ENCODE measurements around the gene LHPP.

The LHPP gene

DNA sequence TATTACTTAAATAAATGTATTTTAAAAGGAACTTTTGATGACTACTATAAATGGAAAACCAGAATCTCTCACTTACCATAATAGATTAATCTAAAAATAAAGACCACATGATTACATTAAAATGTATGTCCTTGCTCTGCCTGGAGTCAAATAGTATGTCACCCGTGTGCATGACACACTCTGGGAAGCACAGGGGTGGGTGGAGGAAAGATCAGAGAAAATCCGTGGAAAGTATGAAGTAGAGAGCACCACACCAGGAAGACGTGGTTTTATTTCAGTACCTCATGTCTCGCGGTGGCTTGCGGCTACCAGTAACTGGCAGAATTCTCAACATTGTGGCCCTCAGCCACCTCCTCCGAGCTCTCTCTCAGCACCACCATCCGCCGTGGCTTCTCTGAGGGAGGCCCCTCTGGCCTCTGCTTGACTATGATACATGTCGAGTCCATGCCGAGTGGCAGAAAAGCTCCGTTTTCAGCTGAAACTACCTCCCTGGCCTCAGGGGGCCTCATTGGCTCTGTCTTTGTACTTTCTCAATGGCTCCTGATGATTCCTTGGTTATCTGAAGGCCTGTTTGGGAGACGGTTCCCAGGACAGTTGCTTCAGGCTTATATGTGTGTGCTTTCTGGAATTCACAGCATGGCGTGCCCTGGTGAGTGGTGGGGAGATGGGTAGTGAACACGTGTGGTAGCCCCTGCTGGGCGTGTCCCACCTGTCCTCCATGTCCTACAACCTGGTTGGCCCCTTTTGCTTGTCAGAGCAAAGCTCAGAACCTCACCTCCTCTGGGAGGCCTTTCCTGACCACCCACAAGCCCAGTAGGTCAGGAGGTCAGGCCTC lies 49.8 kb downstream of the LHPP start:
- TF ChIP-seq GATA3 (IDR thresholded peaks at IDR 0.05; ENCODE audit: low read depth, low read length): no peak

DNA sequence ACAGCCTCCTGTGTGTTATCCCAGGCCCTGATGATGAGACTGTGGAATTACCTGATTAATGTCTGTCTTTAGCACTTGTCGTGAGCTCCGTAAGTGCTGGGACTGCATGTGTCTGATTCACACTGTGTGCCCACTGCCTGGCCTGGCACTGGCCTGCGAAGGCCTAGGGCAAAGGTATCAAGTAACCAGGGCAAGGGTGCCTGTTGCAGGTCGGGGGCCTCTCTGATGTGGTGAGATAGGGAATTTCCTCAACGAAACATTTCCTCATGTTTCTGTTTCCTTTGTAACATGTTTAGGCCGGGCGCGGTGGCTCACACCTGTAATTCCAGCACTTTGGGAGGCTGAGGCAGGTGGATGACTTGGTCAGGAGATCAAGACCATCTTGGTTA lies 50.4 kb downstream of the LHPP start:
- TF ChIP-seq GATA2 (IDR thresholded peaks at IDR 0.05; ENCODE audit: low read depth, low read length) (no peak), GATA3 (IDR thresholded peaks at IDR 0.05; ENCODE audit: low read depth, low read length) (no peak)

DNA sequence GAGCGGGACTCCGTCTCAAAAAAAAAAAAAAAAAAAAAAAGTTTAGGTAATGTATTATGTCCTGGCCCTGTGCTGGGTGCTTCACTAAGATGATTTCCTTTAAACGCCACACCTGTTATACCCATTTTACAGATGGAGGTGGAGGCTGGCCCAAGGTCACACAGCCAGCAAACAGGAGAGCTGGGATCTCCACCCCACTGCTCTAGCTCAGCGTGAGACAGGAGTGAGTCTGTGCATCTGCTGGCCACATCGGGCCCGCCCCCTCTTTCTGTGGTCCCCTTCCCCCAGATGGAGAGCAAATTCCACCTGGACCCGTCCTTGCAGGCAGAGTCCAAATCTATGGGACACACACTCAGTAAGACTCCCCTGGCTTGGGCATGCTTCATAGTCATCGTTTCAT lies 51.0 kb downstream of the LHPP start:
- TF ChIP-seq GATA3 (IDR thresholded peaks at IDR 0.05; ENCODE audit: low read depth, low read length) (no peak), GATA2 (IDR thresholded peaks at IDR 0.05; ENCODE audit: low read depth, low read length) (no peak)

DNA sequence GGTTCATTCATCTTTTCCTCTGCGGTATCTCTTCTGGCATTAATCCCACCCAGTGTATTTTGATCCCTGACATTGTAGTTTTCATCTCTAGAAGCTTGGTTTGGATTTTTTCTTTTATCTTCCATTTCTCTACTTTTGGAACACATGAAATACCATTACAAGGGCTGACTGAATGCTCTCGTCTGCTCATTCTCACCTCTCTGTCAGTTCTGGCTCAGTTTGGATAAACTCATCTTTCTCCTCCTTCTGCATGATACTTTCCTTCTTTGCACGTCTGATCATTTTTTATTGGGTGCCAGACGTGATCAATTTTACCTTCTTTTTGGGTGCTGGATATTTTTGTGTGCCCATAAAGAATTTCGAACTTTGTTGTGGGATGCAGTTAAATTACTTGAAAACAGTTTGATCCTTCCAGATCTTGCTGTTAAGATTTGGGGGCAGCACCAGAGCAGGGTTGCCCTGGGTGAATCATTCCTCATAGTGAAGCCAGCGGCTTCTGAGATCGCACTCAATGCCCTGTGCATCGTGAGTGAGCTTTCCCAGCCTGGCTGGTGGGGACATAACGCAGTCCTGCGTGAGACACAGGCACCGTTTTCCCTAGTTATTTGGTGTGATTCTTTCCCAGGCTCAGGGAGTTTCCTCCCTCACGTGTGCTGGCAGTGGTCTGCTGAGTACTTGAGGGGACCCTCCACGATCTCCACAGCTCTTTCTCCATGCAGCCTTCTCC lies 53.8 kb downstream of the LHPP start:
- TF ChIP-seq GATA3 (IDR thresholded peaks at IDR 0.05; ENCODE audit: low read depth, low read length) (no peak), GATA2 (IDR thresholded peaks at IDR 0.05; ENCODE audit: low read depth, low read length) (no peak)

DNA sequence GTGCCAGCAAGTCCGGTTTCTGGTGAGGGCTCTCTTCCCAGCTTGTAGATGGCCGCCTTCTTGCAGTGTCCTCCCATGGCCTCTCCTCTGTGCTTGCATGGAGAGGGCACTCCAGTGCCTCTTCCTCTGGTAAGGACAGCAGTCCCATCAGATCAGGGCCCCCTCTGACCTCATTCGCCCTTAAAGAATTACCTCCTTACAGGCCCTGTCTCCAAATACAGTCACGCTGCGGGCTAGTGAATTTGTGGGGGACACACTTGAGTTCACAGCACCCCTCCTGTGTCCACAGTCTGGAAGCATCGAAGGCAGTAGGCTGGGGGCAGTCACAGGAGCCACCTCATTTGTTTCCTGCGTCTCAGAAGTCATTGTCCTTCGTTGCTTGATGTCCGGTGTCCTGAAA lies 54.6 kb downstream of the LHPP start:
- TF ChIP-seq GATA3 (IDR thresholded peaks at IDR 0.05; ENCODE audit: low read depth, low read length) (no peak), GATA2 (IDR thresholded peaks at IDR 0.05; ENCODE audit: low read depth, low read length) (no peak)

DNA sequence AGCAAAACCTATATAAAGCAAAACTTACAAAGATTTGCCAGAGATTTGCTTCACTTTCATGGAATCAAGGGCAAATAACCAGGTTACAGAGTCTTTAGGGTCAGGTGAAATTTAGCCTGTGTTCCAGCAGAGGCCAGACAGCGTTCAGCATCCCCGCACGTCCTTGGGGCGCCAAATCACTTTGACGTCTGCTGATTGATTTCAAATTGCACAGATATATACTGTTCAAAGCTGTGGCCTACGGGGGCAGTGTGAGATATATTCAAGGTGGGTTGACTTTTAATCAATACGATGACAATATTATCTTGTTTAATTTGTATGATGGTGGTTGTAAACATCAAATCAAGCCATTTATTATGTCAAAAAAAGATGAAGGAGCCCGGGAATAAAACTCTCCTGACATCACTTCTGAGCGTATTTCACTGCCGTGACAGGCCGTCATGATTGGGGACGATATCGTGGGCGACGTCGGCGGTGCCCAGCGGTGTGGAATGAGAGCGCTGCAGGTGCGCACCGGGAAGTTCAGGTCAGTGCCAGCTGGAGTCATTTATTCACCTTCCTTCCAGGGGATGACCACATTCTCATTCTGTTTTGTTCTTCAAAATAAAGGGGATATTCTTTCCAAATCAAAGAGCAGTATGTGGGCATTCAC lies 55.2 kb downstream of the LHPP start:
- TF ChIP-seq GATA3 (IDR thresholded peaks at IDR 0.05; ENCODE audit: low read depth, low read length) (no peak), GATA2 (IDR thresholded peaks at IDR 0.05; ENCODE audit: low read depth, low read length) (no peak)

DNA sequence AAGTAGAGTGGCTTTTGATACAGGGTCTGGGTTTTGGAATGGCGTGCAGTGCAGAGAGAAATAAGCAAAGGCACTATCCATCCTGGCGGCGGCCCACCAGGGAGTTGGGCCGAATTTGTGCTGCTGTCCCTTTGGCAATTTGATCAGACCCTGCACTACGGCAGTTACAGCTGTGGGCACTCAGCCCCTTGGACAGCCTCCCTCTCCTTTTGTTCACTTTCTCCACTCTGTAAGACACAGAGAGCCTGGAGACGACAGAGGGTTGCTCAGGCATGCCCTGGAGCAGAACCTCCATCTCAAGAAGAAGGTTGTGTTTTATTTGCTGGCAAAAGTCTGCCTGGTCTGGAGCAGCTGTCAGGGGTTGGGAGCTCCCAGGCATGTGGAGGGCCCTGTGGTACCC lies 55.8 kb downstream of the LHPP start:
- no peak for TF ChIP-seq GATA2 (IDR thresholded peaks at IDR 0.05; ENCODE audit: low read depth, low read length)

DNA sequence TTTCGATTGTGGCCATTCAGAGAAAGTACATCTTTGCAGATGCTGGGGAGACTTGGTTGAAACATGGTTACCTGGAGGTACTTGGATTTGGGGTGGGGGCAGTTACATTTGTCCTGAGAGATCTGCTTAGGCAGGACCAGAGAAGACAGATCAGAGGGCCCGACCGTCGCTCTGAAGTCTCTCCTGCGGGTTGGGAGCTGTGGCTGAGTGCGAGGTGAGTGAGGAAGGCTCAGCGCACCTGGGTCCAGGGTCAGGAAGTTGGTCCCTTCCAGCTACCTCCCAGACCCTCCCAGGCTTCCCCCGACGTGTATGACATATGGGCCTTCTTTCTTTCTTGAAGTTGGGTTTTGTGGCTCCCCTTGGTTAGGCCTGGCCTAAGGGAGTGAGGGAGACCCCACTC lies 56.3 kb downstream of the LHPP start:
- no peak for TF ChIP-seq GATA3 (IDR thresholded peaks at IDR 0.05; ENCODE audit: low read depth, low read length)
- no peak for TF ChIP-seq GATA2 (IDR thresholded peaks at IDR 0.05; ENCODE audit: low read depth, low read length)

DNA sequence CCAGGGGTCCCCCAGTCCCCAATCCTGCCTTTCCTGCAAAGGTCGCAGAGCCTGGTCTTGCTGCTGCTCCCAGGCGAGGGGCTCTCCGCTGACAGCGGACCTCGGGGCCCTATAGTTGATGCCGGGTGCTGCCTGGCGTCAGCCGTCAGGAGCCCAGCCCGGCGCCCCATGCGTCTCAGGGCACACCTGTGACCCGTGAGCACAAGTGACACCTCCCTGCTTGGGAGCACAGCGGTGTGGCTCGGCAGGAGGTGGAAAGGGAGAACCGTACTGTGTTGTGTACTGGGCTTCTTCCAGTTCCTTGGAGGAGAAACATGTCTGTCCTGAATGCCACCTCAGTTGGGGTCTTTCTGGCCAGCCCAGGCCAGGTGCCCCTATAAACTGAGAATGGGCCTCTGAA lies 56.7 kb downstream of the LHPP start:
- TF ChIP-seq GATA2 (IDR thresholded peaks at IDR 0.05; ENCODE audit: low read depth, low read length) (no peak), GATA3 (IDR thresholded peaks at IDR 0.05; ENCODE audit: low read depth, low read length) (no peak)

DNA sequence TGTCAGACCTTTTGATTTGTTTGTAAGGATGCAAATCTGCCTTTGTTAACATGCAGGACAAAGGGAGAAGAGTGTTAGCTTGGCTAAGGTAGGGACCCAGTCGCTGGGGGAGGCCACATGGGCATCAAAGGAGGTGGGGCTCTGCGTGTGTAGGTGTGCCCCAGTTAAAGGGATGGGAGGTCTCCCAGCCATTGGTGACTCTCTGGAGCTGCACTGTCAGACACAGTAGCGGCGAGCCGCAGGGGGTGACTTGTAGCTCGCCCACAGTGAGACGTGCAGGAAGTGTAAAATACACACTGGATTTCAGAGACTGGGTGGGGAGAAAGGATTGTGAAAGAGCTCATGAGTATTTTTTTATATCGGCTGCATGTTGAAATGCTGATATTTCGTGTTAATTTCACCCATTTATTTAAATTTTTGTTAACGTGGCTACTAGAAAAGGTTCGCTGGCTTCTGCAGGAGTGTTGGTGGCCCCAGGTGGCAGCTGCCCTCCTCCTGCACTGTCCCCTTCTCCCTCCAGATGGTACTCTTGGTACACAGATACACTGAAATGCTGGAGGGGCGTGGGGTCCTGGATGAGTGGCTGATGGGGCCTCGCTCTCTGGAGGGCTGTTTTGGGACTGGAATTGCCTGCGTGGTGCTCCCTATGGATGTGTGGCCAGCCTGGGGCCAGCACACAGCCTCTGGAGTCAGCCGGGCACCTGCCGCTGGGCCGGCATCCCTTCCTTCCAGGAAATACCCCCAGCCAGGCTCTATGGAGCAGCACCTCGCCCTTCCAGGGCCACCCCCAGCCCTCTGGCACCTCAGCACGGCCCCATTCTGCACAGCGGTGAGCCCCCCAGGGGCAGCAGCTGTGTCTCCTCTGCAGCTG lies 59.2 kb downstream of the LHPP start:
- TF ChIP-seq GATA3 (IDR thresholded peaks at IDR 0.05; ENCODE audit: low read depth, low read length): no peak

DNA sequence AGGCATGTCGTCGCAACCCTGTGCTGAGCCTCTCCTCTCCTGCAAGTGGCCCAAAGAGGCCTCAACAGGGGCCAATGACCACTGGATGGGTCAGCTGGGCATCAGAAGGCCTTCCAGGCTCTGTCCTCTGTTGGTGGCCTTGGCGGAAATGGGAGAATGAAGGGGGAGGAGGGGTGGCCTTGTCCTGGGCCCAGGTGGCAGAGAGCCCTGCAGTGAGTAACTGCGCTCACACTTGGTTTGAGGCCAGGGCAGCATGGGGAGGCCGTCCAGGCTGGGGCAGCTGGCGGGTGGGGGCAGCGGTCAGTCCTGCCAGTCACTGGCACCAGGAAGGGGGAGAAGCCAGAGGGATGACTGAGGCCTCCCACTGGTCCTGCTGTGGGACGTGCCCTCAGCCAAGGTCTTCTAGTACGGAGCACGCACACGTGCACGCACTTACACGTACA lies 59.8 kb downstream of the LHPP start:
- TF ChIP-seq GATA3 (IDR thresholded peaks at IDR 0.05; ENCODE audit: low read depth, low read length) (no peak), GATA2 (IDR thresholded peaks at IDR 0.05; ENCODE audit: low read depth, low read length) (no peak)

DNA sequence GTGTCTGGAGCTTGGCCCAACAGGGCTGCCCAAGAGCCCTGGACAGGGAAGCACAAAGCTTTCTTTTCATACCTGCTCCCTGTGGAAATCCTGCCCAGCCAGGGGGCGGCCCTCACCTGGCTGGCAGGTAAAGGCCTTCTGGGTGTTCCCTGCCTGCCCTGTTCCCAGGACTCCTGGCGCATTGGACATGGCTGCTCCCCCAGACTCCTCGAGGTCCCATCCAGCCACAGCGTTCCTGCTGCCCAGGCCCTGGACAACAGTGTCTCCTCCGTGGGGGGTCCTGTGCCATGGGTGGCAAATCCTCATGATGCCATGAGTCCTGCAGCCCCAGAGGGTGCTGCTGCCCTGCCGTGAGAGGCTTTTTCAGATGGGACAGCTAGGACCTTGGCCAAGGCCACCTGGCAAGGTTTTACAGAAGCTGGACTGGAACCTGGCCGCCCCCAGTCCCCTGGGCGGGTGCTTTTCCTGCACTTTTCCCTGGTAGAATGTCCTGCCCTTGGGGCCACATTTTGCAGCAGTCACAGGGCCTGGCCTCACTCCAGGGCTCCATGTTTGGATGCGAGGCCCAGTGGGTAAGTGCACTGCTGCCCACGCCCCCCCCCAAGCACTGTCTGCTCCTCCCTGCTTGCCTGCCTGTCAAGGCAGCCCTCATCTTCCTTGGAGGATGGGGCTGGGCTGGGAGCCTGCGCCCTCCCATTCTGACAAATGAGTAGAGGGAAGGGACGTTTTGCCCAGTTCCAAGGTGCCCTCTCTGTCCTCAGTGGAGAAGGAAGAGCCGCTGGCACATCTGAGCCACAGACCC lies 60.7 kb downstream of the LHPP start:
- TF ChIP-seq GATA2 (IDR thresholded peaks at IDR 0.05; ENCODE audit: low read depth, low read length) (no peak), GATA3 (IDR thresholded peaks at IDR 0.05; ENCODE audit: low read depth, low read length) (no peak)

Data from SH-SY5Y (cell line).